GM18858 (cell line): ENCODE data around the gene EXOC6B.

Experiments
- ATAC-seq: cut with Tn5 transposase; IDR thresholded peaks from one replicate; pipeline ENCODE4 v1.9.1; 2021; ENCODE audit not compliant: unreplicated experiment

The EXOC6B gene

DNA sequence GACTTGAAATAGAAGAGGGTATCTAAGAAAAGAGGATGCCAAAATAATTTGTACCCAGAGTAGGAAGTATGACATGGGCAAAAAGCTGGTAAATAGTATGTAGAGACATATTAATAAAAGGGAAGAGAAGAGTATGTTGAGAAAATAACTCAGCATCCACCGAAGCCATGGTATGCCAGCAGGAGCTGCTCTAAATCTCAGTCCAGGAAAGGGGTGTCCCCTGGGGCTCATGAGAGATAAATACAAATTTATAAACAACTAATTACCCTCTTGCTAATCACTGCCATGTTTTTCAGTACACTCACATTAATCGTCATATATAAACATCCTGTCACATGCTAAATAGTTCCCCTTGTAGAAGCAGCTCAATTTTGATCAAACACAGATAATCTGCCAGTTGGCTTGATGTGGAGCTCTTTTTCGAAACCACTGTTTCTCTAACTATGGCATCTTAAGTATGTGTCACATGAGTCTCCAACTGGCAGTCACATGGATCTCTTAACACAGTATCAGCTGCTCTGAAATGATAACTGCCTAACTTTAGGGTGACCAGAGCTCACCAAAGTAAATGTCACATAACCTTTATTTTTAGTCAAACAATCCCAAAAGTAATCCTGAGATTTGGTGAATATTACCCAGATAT is 31.9 kb downstream of the EXOC6B start:
- ATAC-seq: no peak

DNA sequence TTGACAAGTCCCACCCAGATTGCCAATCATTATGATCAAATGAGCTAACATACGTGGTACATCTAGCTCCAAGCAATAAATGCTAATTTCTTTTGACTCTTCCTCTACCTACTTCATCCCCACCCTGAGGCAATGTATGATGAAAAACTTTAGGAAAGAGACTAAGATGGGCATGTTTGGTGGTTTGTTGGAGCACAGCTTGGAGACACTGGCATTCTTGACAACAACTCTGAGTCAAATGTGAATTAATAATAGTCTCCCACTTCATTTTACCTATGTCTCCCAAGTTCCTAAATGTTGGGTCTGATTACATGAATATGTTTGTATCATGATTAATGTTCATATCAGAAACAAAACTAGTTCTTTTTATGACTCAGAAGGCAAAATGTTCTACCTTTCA is 36.6 kb downstream of the EXOC6B start:
- ATAC-seq: no peak

GRCh38 chr2:72788756-72789155 is 37.1 kb downstream of the EXOC6B start:
- no peak for ATAC-seq

- ATAC-seq: no peak
These were observed 40.3 kb downstream of the EXOC6B start for GRCh38 chr2:72785517-72785916.

GRCh38 chr2:72782520-72782919 is 43.3 kb downstream of the EXOC6B start:
- no peak for ATAC-seq

DNA sequence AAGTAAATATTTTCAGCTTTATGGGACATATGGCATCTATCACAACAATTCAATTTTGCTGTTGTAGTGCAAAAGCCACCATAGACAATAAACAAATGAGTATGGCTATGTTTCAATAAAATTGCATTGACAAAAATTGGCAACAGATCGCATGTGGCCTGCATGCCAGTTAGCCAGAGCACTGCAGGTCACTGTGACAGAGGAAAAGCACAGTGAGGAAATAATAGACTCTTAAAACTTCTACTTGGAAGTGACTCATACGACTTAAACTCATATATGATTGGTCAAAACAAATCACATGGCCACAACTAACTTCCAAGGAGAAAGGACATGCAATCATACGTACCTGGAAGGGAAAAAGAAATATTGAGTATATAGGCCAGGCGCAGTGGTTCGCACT is 44.4 kb downstream of the EXOC6B start:
- no peak for ATAC-seq

- no peak for ATAC-seq
These were observed 45.4 kb downstream of the EXOC6B start for GRCh38 chr2:72780477-72780876.

GRCh38 chr2:72779495-72779894 is 46.3 kb downstream of the EXOC6B start:
- ATAC-seq: no peak

DNA sequence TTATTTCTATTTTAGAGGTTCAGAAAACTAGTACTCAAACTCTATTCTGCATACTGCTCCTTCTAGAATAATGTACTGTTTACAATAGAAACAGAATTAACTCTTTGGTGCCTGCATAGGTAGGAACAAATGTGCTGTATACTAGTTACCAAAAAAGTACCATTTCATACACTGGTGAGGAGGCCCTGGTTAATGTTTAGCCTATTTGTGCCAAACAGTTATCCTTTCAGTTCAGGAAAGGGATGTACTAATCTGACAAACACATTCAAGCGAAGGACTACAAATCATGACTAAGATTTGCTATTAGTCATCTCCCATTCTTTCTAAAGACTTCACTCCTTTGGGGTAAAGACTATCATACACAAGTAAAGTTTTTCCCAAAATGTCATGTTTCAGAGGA is 47.4 kb downstream of the EXOC6B start:
- ATAC-seq: no peak

DNA sequence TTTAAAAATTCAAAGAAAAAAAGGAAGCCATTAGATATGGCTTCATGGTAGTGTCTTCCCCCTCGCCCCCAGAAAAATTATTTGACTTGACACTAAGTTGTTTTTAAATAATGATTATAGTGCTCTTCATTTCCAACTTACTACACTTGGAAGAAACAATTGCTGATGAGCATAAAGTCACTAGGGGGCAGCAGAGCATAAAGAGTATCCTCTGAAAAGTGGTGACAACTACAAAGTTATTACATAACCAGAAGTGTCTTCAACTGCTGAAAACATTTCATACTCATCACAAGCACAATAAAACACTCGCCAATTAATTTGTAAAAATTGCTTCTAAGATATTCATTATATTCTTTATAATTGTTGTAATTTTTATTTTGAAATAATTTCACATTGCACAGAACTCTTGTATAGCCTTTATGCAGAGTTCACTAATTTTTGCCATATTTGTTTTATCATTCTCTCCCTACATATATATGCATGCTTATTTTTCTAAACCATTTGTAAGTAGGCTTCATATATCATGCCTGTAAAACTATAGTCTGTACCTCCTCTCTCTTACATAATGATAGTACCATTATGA is 54.9 kb downstream of the EXOC6B start:
- peak; percentile 72 for ATAC-seq

- ATAC-seq: no peak
These were observed 59.7 kb downstream of the EXOC6B start for GRCh38 chr2:72765997-72766609.

GRCh38 chr2:72762276-72762675 is 63.6 kb downstream of the EXOC6B start:
- ATAC-seq: no peak

GRCh38 chr2:72759755-72760154 is 66.1 kb downstream of the EXOC6B start:
- no peak for ATAC-seq

DNA sequence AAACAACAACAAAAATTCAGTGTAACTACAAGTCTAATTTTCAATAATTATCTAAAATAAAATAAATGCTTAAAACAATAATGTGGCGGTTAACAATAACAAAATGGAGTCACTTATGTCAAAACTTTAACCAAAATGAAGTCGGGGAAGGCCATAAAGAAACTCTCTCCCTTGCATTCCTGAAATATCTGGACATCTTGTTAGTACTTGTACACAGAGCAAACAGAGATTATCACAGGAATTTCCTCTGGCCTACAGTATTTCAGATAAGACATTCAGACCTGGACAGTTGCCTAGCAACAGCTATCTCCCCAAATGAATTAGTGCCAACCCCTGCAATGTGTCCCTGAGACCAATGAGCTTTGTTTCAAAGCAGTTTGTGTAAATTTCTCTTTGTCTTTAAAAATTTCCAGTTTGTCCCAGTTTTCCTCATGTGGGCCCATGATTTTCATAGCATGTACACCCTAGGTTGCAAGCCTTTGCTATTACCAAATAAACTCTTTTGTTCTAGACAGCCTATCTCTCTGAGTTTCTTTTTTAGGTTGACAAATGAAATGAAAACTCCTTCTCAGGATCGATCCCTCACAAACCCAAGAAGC is 68.6 kb downstream of the EXOC6B start:
- ATAC-seq: no peak

DNA sequence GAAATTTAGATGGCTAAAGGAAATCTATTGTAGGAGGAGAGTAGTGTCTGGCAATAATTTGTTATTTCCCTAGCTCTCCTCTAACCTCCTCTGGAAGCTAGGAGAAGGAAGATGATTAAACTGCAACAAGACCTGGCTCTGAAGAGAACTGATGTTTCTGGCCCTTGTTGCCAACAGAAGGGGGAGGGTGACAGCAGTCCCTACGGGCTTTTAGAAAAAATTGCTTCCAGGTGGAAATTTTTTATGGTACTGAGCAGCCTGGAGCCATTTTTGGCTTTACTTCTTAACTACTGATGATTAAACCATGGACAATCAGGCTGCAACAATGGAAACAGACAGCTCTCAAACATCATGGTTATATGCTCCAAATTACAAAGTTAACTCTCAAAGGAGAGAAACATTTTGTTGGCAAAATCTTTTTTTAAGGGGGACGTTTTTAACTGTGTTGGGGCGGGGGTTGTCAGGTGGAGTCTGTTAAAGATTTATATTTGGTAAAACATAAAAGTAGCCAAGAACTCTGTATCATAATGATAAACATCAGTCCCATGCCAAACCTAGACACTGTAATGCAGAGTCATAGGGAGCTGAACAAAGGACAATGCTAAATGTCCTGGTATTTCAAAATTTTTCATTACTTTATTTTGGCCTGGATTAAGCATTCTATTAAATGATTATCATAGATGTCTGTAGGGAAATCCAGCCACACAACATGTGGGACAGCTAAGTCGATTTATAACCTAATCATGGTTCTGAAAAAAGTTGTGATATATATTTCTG is 70.0 kb downstream of the EXOC6B start:
- ATAC-seq: no peak

- ATAC-seq: no peak
These were observed 71.1 kb downstream of the EXOC6B start for GRCh38 chr2:72754628-72755320.

DNA sequence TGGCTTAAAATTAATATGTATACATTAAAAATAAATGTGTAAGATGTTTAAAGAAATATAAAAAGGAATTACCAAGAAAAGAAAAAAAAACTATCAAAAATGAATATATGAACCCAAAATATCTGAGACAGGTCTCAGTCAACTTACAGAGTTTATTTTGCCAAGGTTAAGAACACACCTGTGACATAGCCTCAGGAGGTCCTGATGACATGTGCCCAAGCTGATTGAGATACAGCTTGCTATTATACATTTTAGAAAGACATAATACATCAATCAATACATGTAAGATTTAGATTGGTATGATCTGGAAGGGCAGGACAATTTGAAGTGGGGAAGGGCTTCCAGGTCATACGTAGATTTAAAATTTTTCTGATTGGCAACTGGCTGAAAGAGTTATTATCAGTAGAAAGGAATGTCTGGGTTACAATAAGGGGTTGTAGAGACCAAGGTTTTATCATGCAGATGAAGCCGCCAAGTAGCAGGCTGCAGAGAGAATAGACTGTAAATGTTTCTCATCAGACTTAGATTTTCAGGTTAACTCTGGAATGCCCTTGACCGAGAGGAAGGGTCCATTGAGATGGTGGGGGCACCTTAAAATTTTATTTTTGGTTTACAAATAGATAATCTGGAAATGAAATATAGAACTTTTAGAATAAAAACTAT is 74.7 kb downstream of the EXOC6B start:
- ATAC-seq: no peak

DNA sequence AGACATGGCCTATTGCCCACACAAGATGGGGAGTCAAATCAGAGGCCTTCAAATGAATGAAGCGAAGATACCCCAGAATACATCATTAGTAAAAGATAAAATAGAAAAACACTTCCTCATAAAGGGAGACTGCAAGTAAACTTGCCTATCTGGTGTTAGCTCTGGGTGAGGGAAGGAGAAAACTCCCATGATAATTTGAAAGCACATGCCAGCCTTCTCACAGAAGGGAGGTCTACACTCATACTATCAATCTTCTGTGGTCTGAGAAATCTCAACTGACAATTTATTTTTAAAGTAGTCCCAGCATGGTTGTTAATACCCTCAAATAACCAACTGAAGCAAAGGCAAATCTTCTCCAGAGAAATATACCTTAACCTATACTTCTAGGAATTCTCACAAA is 75.4 kb downstream of the EXOC6B start:
- ATAC-seq: no peak

GRCh38 chr2:72747344-72747743 is 78.5 kb downstream of the EXOC6B start:
- no peak for ATAC-seq

DNA sequence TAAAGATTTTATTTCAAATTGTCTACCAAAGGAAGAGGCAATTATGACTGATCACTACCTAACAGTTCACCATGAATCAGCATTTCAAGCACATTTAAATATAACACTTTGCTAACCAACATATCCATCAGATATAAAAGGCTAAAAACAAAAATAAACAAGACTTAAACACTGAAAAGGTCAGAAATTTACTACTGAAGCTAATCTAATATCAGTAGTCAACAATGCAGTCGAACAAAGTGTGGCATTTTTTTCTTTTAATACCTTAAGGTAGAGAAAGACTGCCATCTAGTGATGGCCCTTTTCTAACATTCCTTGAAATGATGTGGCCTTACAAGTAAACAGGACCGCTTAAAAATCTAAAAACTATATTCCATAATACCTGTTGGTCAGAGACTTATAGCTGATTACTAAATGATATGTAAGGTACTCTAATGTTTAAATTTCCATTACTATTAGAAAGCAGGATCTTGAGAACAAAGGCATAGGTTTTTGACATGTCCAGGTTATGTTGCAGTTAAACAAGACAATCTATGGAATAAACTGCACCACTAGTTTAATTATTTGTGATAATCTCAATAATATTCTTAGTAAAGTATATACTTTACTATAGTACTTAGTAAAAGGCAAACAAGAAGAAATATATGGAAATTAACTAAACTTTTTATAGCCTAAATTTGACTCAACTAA is 80.0 kb downstream of the EXOC6B start:
- no peak for ATAC-seq
